Esophagus (tissue), 2 donors: ENCODE data around the gene UTP25. TPM values are rescaled to one million over a fixed set of nuclear protein-coding genes. Genes with fewer than 3 reads are reported as not detected.
"Not testable (repeated sequence)": the region's sequence is repeated elsewhere in the genome, so short reads cannot be mapped to it uniquely, and the experiment has no call there.

Experiments
- H3K27ac ChIP-seq, 2 donors: one replicate each; pipeline ENCODE4 v1.5.1; 2013; ENCODE audit warnings: low read depth in 2 of 2, mild to moderate bottlenecking in 2 of 2, inconsistent platforms in 1 of 2, low read length in 1 of 2, moderate library complexity in 1 of 2
- H3K27me3 ChIP-seq, 2 donors: one replicate each; pipeline ENCODE4 v1.6.1; 2013; ENCODE audit warnings: low read length in 2 of 2, control low read depth in 1 of 2, mild to moderate bottlenecking in 1 of 2; ENCODE audit not compliant: insufficient read depth in 2 of 2, control insufficient read depth in 1 of 2
- H3K36me3 ChIP-seq, 2 donors: one replicate each; pipeline ENCODE4 v1.6.1; 2013; ENCODE audit warnings: low read length in 1 of 2; ENCODE audit not compliant: control insufficient read depth in 2 of 2, insufficient read depth in 2 of 2
- H3K4me1 ChIP-seq, 2 donors: one replicate each; pipeline ENCODE4 v1.6.1; 2013; ENCODE audit warnings: low read length in 1 of 2; ENCODE audit not compliant: control insufficient read depth in 2 of 2, insufficient read depth in 2 of 2
- H3K4me3 ChIP-seq, 2 donors: one replicate each; pipeline ENCODE4 v1.5.1; 2013; ENCODE audit warnings: low read length in 2 of 2, mild to moderate bottlenecking in 2 of 2, low read depth in 1 of 2, moderate library complexity in 1 of 2
- H3K9me3 ChIP-seq, 2 donors: one replicate each; pipeline ENCODE4 v1.6.1; 2013; ENCODE audit warnings: mild to moderate bottlenecking in 2 of 2, low read depth in 1 of 2, low read length in 1 of 2, moderate library complexity in 1 of 2; ENCODE audit not compliant: control insufficient read depth in 2 of 2, insufficient read depth in 1 of 2
- WGBS, 2 donors: extraction: QIAGEN DNeasy Blood & Tissue Kit; methylation state at CpG; one replicate each; pipeline ENCODE4 v1.1.7; 2013; 5-methylcytosine and 5-hydroxymethylcytosine counted together
- polyA plus RNA-seq, 2 donors: library from polyadenylated mRNA; stranded (reverse); fragments of 200-250 nt; gene quantifications; one replicate each; pipeline ENCODE4 v1.2.3, GENCODE V29; 2013
- donor health status: healthy with polysubstance abuse.
- donor health status: Bipolar disorder and iron deficiency.

The UTP25 gene
- polyA plus RNA-seq, 2 donors, result 1.3 to 2.4 TPM

DNA sequence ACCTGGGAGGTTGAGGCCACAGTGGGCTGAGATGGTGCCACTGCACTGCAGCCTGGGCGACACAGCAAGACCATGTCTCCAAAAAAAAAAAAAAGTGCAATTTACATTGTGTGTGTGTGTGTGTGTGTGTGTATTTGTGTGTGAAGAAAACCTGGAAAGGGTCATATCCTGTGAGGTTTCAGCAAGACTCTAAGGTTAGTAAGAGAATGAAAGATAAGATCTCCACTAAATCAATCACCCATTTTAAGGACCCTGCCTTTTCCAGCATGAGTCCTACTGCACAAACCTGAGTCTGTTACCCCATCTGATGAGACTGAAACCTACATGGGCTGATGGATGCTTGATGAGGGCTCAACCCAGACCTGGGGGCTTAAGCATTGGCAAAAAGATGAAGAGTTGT lies 38.5 kb upstream of the UTP25 start:
- Histone ChIP-seq H3K36me3 (peaks cover 0 to 14% of the 10 kb centered on the region in 2 donors), H3K4me3 (no peak overlapping the region), H3K27ac (no peak overlapping the region), H3K27me3 (no peaks in the 10 kb centered on the region), H3K4me1 (peaks cover 3% of the 10 kb centered on the region in 2 donors), H3K9me3 (no peaks in the 10 kb centered on the region)
- 80 to 98% methylated on average over 1 of the region's 1 CpG for WGBS, 2 donors

DNA sequence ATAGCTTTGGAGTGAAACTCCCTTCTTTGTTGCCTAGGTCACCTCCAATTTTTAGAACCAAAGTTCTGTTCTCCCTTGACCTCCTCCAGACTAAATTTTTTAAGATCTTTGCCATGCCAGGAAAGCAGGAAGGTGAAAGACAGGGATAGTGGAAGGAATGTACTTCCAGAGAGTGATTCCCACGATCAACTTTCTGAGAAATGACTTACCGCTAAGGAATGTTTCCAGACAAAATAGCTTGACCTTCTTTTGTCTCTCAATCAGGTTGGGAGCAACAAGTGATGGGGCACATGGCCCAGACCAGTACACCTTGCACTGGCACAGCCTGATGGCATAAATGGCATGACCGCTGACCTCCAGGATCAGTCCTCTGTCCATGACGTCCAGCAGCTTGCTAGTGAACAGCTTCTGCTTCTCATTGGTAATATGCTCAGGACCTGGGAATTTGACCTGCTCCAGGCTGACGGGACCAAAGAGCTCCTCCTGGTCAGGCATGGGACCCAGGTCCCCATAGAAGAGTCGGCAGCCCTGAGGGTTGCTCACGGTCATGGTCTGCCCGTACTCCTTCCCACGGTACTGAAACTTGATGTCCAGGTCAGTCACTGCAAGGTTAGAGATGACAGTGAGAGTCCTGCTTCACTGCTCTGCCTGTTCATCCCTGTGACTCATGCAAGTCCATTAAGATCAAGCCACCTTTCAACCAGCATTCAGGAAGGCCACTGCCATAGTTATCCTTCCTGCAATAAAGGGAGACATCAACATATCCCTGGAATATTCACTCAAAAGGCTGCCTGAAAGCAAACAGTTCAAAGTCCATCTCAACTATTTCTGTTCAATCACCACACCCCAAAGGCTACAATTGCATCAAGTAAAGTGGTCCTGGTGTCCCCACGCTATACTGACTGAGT lies 37.2 kb upstream of the UTP25 start:
- Histone ChIP-seq H3K4me3 (no peak overlapping the region), H3K27me3 (no peaks in the 10 kb centered on the region), H3K36me3 (peaks cover 0 to 14% of the 10 kb centered on the region in 2 donors), H3K4me1 (peaks cover 3% of the 10 kb centered on the region in 2 donors), H3K9me3 (no peaks in the 10 kb centered on the region), H3K27ac (no peak overlapping the region)
- WGBS, 2 donors, result 86% methylated on average over 10 of the region's 10 CpGs

DNA sequence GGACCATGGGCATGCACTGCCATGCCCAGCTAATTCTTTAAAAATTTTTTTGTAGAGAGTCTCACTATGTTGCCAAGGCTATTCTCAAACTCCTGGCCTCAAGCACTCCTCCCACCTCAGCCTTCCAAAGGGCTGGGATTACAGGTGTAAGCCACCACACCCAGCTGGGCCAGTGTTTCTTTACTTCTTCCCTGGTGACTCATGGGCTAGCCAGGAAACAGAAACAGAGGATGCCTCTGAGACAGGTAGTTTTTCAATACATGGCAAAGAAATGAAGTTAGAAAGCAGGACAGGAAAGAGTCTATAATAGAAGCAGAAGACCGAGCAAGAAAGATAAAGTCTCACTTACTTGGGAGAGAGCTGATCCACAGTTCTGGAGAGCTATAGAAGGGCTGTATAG lies 35.9 kb upstream of the UTP25 start:
- Histone ChIP-seq H3K4me1 (peaks cover under 1 to 3% of the 10 kb centered on the region in 2 donors), H3K36me3 (peaks cover 0 to 19% of the 10 kb centered on the region in 2 donors), H3K4me3 (no peak overlapping the region), H3K27me3 (no peaks in the 10 kb centered on the region), H3K27ac (peak overlapping the region; percentile 57 to 79), H3K9me3 (no peaks in the 10 kb centered on the region)
- WGBS, 2 donors, result 8 to 37% methylated on average over 1 of the region's 1 CpG

DNA sequence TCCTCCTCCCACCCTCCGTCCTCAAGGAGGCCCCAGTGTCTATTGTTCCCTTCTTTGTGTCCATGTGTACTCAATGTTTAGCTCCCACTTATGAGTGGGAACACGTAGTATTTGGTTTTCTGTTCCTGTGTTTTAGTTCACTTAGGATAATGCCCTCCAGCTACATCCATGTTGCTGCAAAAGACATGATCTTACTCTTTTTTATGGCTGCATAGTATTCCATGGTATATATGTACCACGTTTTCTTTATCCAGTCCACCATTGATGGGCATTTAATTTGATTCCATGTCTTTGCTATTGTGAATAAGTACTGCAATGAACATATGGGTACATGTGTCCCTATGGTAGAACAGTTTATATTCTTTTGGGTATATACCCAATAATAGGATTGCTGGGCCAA lies 34.1 kb upstream of the UTP25 start:
- H3K9me3 ChIP-seq, H3K4me3 ChIP-seq, H3K27ac ChIP-seq, H3K27me3 ChIP-seq, H3K4me1 ChIP-seq: not testable (repeated sequence)
- 86 to 91% methylated on average over 3 of the region's 3 CpGs for WGBS, 2 donors
- H3K36me3 ChIP-seq, result peaks cover 0 to 21% of the 10 kb centered on the region in 2 donors

DNA sequence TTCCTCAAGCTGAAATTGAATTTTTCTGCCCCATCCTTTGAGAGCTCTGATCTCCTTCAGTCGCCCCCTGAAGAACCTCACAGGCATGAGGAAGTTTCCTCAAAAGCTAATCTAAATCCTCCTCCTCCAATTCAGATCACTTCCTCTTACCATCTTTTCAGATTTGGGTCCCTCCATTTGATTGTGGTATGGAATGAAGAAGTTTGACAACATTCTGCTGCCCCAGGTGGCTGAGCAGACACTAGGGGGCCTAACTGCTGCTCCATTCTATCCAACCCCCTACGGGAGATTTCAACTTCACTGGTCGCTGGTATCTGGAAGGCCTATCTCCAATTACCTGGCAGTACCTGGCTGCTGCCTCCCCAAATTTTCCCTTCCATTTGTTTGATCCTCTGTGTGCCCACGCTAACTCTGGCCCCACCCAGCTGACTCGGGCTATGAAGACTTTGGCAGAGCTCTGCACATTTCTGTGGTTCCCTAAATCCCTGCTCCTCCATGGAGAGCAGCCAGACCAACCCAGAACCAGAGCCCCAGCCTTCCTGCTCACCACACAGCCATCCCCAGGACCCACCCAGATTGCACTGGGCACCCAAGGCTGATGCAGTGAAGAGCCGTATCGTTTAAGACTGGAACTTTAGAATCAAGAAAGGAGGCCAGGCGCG lies 29.7 kb upstream of the UTP25 start:
- Histone ChIP-seq H3K27me3 (no peaks in the 10 kb centered on the region), H3K36me3 (peaks cover 2 to 12% of the 10 kb centered on the region in 2 donors), H3K4me3 (no peak overlapping the region), H3K4me1 (peaks cover 0 to 6% of the 10 kb centered on the region in 2 donors), H3K9me3 (no peaks in the 10 kb centered on the region), H3K27ac (peak overlapping the region in 1 of 2 donors; percentile 30)
- 56 to 58% methylated on average over 9 of the region's 9 CpGs for WGBS, 2 donors

DNA sequence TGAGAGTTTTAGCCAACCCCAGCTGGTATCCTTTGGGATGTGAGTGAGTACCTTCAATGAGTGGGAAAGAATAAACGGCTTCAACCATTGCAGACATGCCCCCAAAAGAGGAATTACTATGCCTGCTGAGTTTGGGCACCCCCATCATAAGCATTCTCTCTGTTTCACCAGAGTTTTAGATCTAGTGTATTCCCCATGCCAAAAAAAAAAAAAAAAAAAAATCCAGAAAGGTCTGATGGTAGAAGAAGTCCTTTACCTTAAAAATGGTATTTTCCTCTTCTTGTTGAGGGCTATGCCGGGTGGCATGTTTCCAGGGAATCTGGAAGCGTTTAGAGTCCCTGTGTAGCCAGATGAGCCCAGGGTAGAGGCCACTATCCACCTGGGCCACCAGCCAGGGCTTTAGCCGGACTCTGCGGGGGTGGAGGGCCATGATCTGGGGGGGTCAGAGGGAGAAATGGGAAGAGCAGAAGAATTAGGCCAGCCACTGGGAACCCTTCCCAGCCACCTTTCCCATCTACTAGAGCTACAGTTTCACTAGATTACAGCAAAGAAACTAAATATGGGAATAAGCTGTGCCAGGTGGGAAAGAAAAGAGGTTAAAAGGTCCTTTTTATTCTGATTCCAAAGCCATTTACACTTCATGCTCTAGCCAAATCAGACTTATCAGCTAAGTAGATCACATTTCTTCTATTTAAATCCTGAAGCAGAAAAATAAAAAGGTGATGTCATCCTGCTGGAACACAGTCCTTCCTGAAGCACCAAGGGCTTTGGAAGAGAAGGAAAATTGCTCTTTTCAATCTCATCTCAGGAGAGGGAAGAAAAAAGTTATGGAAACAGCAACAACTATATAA lies 26.6 kb upstream of the UTP25 start:
- WGBS, 2 donors, result 54 to 65% methylated on average over 5 of the region's 5 CpGs

DNA sequence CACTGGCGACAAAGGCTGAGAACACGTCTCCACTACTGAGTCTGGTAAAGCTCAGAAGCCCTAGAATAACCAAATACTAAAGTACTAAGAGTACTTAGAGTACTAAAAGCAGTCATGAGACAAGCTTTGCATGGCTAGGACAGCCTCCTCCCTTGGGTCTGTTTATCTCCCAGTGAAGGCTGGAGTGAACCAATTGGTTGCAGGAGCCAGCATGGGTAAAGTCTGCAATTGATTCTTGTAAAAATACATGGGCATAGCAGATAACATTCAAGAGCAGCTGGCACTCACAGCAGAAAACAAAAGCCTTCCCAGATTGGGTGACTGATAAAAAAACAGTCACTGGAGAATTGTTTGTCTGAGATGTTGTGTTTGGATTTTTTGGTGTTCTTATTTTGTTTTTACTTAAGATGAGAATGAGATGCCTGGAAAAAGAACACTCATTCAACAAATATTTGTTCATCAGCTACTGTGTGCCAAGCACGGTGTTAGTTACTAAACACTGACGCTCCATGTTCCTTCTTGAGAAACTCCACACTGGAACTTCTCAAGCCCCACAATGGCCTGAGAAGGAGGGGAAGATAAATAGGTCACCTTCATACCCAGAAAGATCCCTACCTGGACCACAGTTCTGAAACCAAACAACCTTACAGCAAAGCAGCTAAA lies 25.5 kb upstream of the UTP25 start:
- H3K4me3 ChIP-seq, result no peak overlapping the region
- peaks cover 0 to 6% of the 10 kb centered on the region in 2 donors for H3K4me1 ChIP-seq

More for the DNA sequence above, 26.6 kb upstream of the UTP25 start:
- Histone ChIP-seq H3K27ac (no peak overlapping the region), H3K4me1 (peaks cover 0 to 6% of the 10 kb centered on the region in 2 donors), H3K36me3 (peaks cover 2 to 10% of the 10 kb centered on the region in 2 donors), H3K9me3 (no peaks in the 10 kb centered on the region), H3K27me3 (no peaks in the 10 kb centered on the region), H3K4me3 (no peak overlapping the region)

DNA sequence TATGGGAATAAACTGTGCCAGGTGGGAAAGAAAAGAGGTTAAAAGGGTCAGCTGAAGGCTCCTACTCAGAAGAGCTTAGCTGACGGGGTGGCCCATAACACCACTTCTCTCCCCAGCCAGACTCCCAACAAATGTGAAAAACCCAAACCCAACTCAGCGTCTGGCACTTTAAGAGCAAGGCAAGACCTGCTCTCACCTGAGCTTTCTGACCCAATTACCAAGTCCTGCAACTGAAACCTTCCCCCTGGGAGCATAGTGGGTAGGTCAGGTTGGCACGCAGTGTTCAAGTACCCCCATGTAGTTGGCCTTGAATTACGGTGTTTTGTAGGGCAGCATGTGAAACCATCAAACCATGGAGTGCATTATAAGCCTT lies 25.0 kb upstream of the UTP25 start:
- Histone ChIP-seq H3K4me1 (peaks cover 0 to 4% of the 10 kb centered on the region in 2 donors), H3K27me3 (no peaks in the 10 kb centered on the region), H3K4me3 (peak overlapping the region in 1 of 2 donors; percentile 16), H3K36me3 (peaks cover 2 to 5% of the 10 kb centered on the region in 2 donors), H3K27ac (peak overlapping the region in 1 of 2 donors; percentile 8), H3K9me3 (no peaks in the 10 kb centered on the region)
- 70 to 75% methylated on average over 4 of the region's 4 CpGs for WGBS, 2 donors

More for the DNA sequence above, 25.5 kb upstream of the UTP25 start:
- peaks cover 2 to 7% of the 10 kb centered on the region in 2 donors for H3K36me3 ChIP-seq
- 67 to 72% methylated on average over 4 of the region's 4 CpGs for WGBS, 2 donors
- H3K9me3 ChIP-seq, result no peaks in the 10 kb centered on the region
- H3K27ac ChIP-seq, result no peak overlapping the region
- H3K27me3 ChIP-seq, result no peaks in the 10 kb centered on the region

DNA sequence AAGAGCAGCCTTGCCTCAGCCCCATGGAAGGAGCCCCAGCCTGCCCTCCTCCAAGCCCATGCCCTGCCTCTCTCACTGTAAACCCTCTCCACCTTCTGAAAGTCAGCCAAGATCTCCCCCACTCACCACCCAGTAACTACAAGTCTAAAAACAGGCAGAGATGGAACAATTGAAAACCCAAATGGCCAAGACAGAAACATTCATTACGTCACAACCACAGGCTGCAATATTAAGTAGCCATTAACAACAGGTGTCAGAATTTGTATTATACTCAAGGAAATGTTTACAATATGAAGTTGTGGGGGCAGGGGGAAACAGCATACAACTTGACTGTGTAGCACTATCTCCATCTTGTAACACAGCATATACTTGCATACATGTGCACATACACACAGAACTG lies 24.2 kb upstream of the UTP25 start:
- Histone ChIP-seq H3K4me3 (peak overlapping the region; percentile 20 to 30), H3K27ac (peak overlapping the region in 1 of 2 donors; percentile 78), H3K27me3 (no peaks in the 10 kb centered on the region), H3K36me3 (peaks cover 2 to 5% of the 10 kb centered on the region in 2 donors), H3K9me3 (no peaks in the 10 kb centered on the region), H3K4me1 (peaks cover 3 to 7% of the 10 kb centered on the region in 2 donors)
- 45 to 48% methylated on average over 1 of the region's 1 CpG for WGBS, 2 donors
